Left lobe of liver (tissue), 2 donors: ENCODE data around the gene SOSTDC1. TPM values are rescaled to one million over a fixed set of nuclear protein-coding genes. Genes with fewer than 3 reads are reported as not detected.
"Not testable (repeated sequence)": the region's sequence is repeated elsewhere in the genome, so short reads cannot be mapped to it uniquely, and the experiment has no call there.

Experiments used
- ATAC-seq: fragments of 200-7000 bp; cut with Tn5 transposase; one replicate; pipeline ENCODE4 v1.9.1; 2020; ENCODE audit warnings: mild to moderate bottlenecking, moderate library complexity
- DNase-seq: peaks from one replicate; pipeline ENCODE4 v3.0.0-alpha.2; 2020; ENCODE audit warnings: low spot score
- total RNA-seq: library from RNA; stranded (reverse); gene quantifications from one replicate; pipeline ENCODE4 v1.2.1, GENCODE V29; 2021
- donor health status: DM: no; HTN: no; CAD: no; lungs with moderate emphysema.
- donor health status: DM: no; HTN: yes; CAD: no.

Gene SOSTDC1
- total RNA-seq, 1 donor from 2014 or later: not detected

DNA sequence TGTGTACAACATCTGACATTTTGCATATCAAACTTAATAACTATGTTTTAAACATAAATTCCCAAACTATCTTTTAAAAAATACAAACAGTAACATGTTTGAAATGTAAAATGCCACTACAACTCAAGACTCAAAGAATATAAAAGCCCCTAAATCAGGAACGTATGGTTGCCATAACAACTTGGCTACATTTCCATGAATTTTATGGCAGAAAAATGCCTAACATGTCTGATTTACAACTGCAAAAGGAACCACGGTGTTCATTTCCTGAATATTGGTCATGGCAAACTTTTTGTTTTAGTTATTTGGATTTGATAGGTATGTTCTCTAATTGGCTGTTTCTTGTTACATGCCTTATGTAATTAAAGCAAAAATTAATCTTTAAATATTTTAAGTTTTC lies 2.0 kb downstream of the SOSTDC1 start:
- no peak for DNase-seq
- ATAC-seq: no peak

DNA sequence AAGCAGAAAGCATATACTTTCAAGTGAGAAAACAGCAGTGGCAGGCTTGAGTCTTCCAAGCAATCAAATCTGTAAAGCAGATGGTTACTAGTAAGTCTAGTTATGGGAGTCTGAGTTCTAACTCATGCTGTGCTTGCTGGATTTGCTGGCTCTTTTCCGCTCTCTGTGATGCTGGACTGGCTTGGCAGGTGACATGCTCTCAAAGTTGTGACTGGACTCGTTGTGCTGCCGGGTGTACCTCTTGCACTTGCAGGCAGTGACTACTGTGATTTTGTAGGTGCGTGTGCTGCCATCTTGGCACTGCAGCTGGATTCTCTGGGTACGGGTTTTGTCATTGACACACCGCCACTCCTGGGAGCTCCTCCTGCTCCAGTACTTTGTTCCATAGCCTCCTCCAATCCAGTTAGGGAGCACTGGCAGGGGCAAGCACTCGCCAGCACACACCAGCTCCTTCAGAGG lies 3.1 kb downstream of the SOSTDC1 start:
- ATAC-seq (no peak), DNase-seq (no peak)

DNA sequence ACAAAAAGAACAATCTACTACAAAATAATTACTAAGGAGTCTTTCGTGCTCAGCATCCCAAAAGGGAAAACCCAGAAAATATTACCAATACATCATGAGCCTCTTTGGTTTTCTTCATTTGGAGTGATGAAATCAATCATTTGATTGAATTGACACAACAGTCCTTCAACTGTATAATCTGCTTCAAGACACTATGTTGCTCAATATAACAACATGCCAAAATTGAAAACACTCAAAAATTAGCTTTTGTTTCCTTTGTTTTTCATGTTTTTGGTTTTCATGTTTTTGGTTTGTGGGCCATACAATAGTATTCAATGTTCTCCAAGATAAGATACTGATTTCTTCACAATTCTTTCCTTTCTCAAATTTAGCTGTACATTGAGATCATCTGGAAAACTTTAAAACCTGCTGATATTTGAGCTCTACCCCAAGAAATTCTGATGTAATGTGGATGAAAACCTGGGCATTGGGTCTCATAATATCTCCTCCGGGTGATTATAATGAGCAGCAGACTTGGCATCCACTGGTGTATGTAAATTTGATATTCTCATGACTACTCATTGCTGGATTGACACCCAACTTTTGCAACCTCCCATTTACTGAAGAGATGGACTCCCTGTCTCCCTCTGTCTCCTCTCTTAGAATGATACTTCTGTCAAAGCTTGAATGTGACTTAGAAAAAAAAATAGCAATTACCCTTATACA lies 4.6 kb downstream of the SOSTDC1 start:
- ATAC-seq: no peak
- DNase-seq: no peak

DNA sequence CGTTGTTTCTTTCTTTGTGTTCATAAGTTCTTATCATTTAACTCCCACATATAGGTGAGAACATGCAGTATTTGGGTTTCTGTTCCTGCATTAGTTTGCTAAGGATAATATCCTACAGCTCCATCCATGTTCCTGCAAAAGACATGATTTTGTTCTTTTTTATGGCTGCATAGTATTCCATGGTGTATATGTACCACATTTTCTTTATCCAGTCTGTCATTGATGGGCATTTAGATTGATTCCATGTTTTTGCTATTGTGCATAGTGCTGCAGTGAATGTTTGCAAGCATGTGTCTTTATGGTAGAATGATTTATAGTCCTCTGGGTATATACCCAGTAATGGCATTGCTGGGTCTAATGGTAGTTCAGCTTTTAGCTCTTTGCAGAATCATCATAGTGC lies 9.2 kb downstream of the SOSTDC1 start:
- not testable (repeated sequence) for DNase-seq, ATAC-seq

DNA sequence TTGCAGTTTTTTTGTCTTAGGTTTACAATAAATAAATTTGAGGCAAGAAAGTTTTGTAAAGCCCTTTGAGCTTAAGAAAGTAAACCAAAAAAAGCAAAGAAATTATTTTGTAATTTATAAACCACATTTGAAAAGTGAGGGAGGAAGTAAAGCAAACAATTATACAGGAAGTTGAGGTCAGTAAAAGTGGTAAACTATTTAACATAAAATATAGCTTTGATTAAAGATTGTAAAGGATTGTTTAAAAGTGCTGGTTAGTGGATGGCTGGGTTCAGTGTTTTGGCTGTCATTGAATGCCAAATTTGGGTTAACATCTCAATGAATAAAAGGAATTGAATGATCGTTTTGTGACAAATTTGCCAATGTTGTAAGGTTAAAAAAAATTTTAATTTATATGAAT lies 9.9 kb downstream of the SOSTDC1 start:
- DNase-seq: no peak
- no peak for ATAC-seq

DNA sequence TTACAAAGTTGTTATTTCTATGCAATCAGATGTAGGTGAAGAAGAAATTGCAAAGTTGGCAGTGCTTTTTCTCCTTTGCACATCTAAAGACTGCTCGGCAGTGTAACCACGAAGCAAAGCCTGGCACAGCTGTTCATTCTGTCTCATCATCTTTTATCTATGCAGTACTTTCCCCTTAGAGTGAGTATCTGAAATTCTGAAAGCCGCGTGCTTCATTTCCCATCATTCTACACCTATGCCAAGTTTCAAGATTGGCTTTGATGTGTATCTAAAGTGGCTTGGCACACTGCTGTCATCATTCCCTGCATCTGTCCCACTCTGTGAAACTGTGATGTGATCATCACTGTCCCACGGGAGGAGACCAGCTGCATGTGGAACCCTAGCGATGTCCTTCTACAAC lies 15.2 kb downstream of the SOSTDC1 start:
- ATAC-seq: no peak
- no peak for DNase-seq

DNA sequence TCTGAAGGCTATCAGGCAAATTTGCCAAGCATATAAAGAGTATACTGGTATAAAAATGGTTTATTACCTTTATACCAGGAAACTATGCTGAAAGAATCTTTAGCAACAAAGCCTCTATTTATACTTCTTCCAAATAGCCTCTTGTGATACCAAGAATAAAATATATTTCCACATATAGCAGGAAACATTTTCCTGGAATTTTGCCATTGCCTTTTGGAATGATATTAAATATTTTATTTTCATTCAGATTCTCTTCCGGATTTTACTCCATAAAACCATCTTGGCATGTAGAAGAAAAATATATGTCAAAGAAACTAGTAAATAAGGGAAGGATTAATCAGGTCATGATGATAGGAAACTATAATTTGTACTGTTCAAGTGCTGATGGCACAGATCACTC lies 17.7 kb downstream of the SOSTDC1 start:
- ATAC-seq (no peak), DNase-seq (no peak)

DNA sequence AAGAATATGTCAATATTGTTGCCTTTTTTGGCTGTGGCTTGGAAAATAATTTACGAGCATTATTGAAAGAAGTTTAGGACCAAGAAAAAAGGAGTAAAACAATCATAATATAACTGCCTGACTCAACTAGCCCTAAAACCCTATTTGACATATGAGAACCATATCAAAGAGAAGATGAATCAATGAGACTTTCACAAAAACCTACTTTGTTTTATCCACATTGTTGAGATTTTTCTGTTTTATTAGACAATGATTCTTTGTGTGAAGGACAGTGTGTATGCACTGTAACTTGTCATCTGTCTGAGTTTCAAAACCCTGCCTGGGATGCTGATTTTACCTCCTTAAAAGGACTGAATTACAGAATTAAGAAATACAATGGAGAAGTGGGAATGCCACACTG lies 19.0 kb downstream of the SOSTDC1 start:
- DNase-seq (no peak), ATAC-seq (no peak)

GRCh38 chr7:16443871-16444270 lies 21.7 kb downstream of the SOSTDC1 start:
- not testable (repeated sequence) for ATAC-seq, DNase-seq

GRCh38 chr7:16438988-16439387 lies 26.6 kb downstream of the SOSTDC1 start:
- no peak for ATAC-seq
- no peak for DNase-seq

DNA sequence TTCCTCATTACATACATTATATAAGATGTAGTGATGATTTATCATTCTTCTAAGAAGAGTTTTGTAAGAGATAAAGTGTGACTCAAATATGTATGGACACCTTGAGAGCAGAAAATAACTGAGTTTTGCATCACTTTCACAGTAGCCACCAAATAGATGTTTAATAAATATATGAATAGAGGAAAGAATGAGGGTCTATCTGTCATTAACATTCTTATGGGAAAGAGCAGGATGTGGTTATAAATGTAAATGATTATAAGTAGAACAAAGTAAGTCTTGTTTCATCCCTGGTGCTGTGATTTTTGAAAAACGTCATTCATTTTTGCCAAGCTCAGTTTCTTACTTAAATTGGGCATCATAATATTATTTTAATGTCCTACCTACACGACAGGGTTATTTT lies 29.2 kb downstream of the SOSTDC1 start:
- ATAC-seq: no peak
- DNase-seq: no peak

DNA sequence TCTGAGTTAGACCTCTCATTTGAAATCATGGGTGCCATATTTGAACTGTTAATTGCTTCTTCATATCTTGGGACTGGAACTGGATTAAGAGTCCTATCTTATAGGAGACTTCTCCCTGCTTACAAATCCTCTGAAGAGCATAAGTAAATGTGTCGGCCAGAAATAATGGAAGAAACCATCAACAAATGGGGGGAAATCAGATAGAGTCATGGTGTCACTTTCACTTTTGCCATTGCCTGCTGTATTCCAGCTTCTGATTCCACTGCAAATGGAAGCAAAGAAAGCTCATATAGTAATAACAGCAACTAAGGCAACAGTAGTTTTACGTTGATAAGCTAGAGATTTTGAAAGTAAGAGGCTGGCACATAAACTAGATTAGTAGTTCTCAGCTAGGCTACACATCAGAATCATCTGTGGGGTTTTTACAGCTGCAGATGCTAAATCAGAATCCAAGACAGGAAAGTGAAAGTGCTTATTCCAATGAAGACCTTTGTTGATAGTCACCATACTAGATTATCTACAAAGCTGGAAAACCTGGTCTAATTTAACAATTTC lies 31.9 kb downstream of the SOSTDC1 start:
- no peak for DNase-seq
- peak; percentile 26 for ATAC-seq

- ATAC-seq (no peak), DNase-seq (no peak)
Observed at GRCh38 chr7:16432425-16432731, 33.2 kb downstream of the SOSTDC1 start.

GRCh38 chr7:16431646-16432424 lies 33.7 kb downstream of the SOSTDC1 start:
- ATAC-seq: peak; percentile 95

DNA sequence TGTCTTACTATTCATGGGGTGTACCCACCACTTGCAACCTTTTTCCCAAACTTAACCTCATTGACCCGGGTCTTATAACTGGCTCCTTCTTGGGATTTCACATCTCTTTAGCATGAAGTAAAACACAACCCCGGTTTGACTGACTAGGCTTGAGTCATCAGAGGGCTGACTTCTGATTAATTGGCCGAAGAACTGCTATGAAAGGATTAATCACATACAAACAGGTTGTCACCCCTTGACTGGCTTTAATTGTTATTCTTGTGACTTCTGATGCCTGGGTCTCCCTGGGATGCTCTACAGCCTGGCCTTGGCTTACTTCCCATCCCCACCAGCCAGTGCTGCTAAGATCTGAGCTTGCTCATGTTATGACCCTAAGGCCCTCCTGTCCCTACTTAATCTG lies 35.4 kb downstream of the SOSTDC1 start:
- no peak for ATAC-seq
- no peak for DNase-seq

More at GRCh38 chr7:16431646-16432424, 33.7 kb downstream of the SOSTDC1 start:
- DNase-seq: no peak

GRCh38 chr7:16428672-16429071 lies 36.9 kb downstream of the SOSTDC1 start:
- DNase-seq (no peak), ATAC-seq (no peak)

GRCh38 chr7:16428182-16428581 lies 37.4 kb downstream of the SOSTDC1 start:
- ATAC-seq: no peak

GRCh38 chr7:16423761-16424160 lies 41.8 kb downstream of the SOSTDC1 start:
- no peak for ATAC-seq
- DNase-seq: no peak

More at GRCh38 chr7:16428182-16428581, 37.4 kb downstream of the SOSTDC1 start:
- DNase-seq: no peak

DNA sequence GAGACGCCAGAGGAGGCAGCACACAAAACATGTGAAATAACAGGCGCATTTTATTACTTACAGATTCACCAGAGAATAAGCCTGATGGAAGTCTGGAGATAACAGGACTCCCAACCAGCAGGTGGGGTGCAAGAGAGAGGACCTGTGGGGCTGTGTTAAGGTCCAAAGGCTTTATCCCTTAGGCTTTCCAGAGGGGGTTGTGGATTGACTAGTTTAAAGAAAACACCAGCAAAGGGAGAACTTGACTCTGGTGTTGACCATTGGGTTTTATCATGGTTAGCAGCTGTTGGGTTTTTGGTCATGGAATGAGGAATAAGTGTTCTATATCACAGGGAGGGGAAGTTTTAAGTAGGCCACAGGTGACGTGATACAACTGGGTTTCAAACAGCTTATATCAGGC lies 42.6 kb downstream of the SOSTDC1 start:
- ATAC-seq (no peak), DNase-seq (no peak)

- ATAC-seq: no peak
Observed at GRCh38 chr7:16422103-16422435, 43.5 kb downstream of the SOSTDC1 start.

GRCh38 chr7:16421333-16422102 lies 44.0 kb downstream of the SOSTDC1 start, which contains the start of gene CRPPA:
Gene CRPPA (minus strand): TSS chr7:16421538. CDS start chr7:16421322, 216 bp downstream.
- peak; percentile 74 for ATAC-seq
- DNase-seq: peak; percentile 82

More at GRCh38 chr7:16422103-16422435, 43.5 kb downstream of the SOSTDC1 start:
- no peak for DNase-seq
